Heart left ventricle (tissue), 16 donors: Measurements from ENCODE around the gene HS3ST6. TPM values are rescaled to one million over a fixed set of nuclear protein-coding genes. Genes with fewer than 3 reads are reported as not detected.
A peak's percentile ranks its signal among the peaks of the same experiment; 100 is the strongest.
"Not testable (repeated sequence)": the region's sequence is repeated elsewhere in the genome, so short reads cannot be mapped to it uniquely, and the experiment has no call there.

Experiments
- ATAC-seq, 4 donors: fragments of 200-7000 bp; cut with Tn5 transposase; one replicate each; pipeline ENCODE4 v1.9.1; 2020 to 2022; ENCODE audit warnings: moderate library complexity in 4 of 4, mild to moderate bottlenecking in 3 of 4, moderate number of reproducible peaks in 1 of 4
- DNase-seq, 5 donors: peaks; one replicate each; pipeline ENCODE4 v3.0.0-alpha.2; 2020
- H3K27ac ChIP-seq, 12 donors: fragments of 200-600 bp; sonication (generic) in 4 of 12; one replicate each; pipeline versions ENCODE4 v1.5.0 to v1.8.0; 2016 to 2022; ENCODE audit warnings: mild to moderate bottlenecking in 2 of 12
- H3K27me3 ChIP-seq, 9 donors: fragments of 200-600 bp; sonication (generic) in 2 of 9; one replicate each; pipeline versions ENCODE4 v1.5.1 to v1.8.0; 2016 to 2022; ENCODE audit warnings: mild to moderate bottlenecking in 3 of 9
- H3K36me3 ChIP-seq, 9 donors: fragments of 200-600 bp; sonication (generic) in 2 of 9; one replicate each; pipeline versions ENCODE4 v1.5.0 to v1.8.0; 2018 to 2022; ENCODE audit warnings: mild to moderate bottlenecking in 2 of 9
- H3K4me1 ChIP-seq, 12 donors: fragments of 200-600 bp; sonication (generic) in 4 of 12; one replicate each; pipeline versions ENCODE4 v1.5.0 to v1.8.0; 2016 to 2022; ENCODE audit warnings: mild to moderate bottlenecking in 3 of 12
- H3K4me3 ChIP-seq, 12 donors: fragments of 200-600 bp; sonication (generic) in 4 of 12; one replicate each; pipeline versions ENCODE4 v1.5.0 to v1.8.0; 2017 to 2022; ENCODE audit warnings: mild to moderate bottlenecking in 9 of 12, moderate library complexity in 4 of 12
- H3K9me3 ChIP-seq, 12 donors: fragments of 200-600 bp; sonication (generic) in 4 of 12; one replicate each; pipeline versions ENCODE4 v1.5.0 to v1.8.0; 2016 to 2022; ENCODE audit warnings: mild to moderate bottlenecking in 1 of 12
- CTCF ChIP-seq, 12 donors: fragments of 200-600 bp; sonication (generic) in 4 of 12; IDR thresholded peaks; one replicate each; pipeline versions ENCODE4 v1.5.0 to v1.8.0; 2018 to 2022; ENCODE audit warnings: antibody characterized with exemption in 12 of 12, mild to moderate bottlenecking in 5 of 12
- POLR2A ChIP-seq, 2 donors: fragments of 450-650 bp; IDR thresholded peaks; one replicate each; pipeline ENCODE4 v1.6.1; 2017; ENCODE audit warnings: antibody characterized with exemption in 2 of 2, mild to moderate bottlenecking in 2 of 2, moderate library complexity in 2 of 2
- WGBS, 4 donors: extraction: QIAGEN DNeasy Blood & Tissue Kit in 2 of 4; methylation state at CpG; one replicate each; pipeline versions ENCODE4 v1.1.5 to v1.1.7; 2013 to 2018; 5-methylcytosine and 5-hydroxymethylcytosine counted together
- intact Hi-C, 10 donors: fragments of 100-400 bp; cut with DNase I; formaldehyde crosslinking; loops; one replicate each; pipeline versions ENCODE4 v1.11.1 to v1.14.2; 2022
- polyA plus RNA-seq, 2 donors: library from polyadenylated mRNA; stranded (reverse); fragments of 200-250 nt; gene quantifications; one replicate each; pipeline ENCODE4 v1.2.3, GENCODE V29; 2013
- total RNA-seq, 9 donors: library from RNA; depleted of rRNA in 2 of 9; stranded (reverse); fragments of >200 nt in 2 of 9; fragmentation: NEBNext Ultra II Directional in 3 of 9; extraction: Animal tissue kit (Norgen Biotek cat#: 25700) in 3 of 9; gene quantifications; one replicate each; pipeline versions ENCODE4 v1.1.0 to v1.2.4, GENCODE V29; 2016 to 2023
- donor health status: ischemic (EF 13 %, LVEDD 7.1; RV severe dilation, severe dysfunction).
- donor health status: healthy with polysubstance abuse.
- donor health status: DM: no; HTN: yes; CAD: no.
- donor health status: DM: no; HTN: no; CAD: no.
- donor health status: ischemic (EF 25% LVEDD 6.9; RV normal size, moderate dysfunction).
- donor health status: ischemic (EF 25% LVEDD 5.7; RV mildly dilated, moderate dysfunction).
- donor health status: healthy.
- donor health status: DM: yes; HTN: yes; CAD: no.
- donor health status: ischemic (EF 35%, LVEDD 5.7; RV mildly dilated, moderate dysfunction).
- donor health status: nonischemic (EF 11% LVEDD 7.7; RV severe dilation, severe dysfunction).
- donor health status: DM: yes; HTN: yes; CAD: no.
- donor health status: PGD.
- donor health status: ischemic (EF 29% LVEDD 5.4; RV normal size, mild dysfunction).
- donor health status: nonischemic (EF 23%, LVEDD 6.1; RV moderate dilation, normal function).

HS3ST6 gene
- total and polyA plus RNA-seq, 11 donors, result not detected

GRCh38 chr16:1902547-1903219 lies 15.5 kb downstream of the HS3ST6 start:
- ATAC-seq (no peak), DNase-seq (no peak)
- Histone ChIP-seq H3K36me3 (no peaks in the 10 kb centered on the region), H3K4me3 (no peak overlapping the region), H3K4me1 (no peaks in the 10 kb centered on the region), H3K27ac (no peak overlapping the region), H3K27me3 (peaks cover 0 to 31% (median 16%) of the 10 kb centered on the region in 9 donors), H3K9me3 (no peaks in the 10 kb centered on the region)
- WGBS, 4 donors, result 62 to 70% (median 69%) methylated on average over 15 to 20 of the region's 20 CpGs
- intact Hi-C loops, result loop anchor here in 1 of 10 donors (5.0 kb wide), 1 partner anchor 35 kb away; no protein-coding TSS in a partner anchor
- TF ChIP-seq CTCF (IDR thresholded peaks at IDR 0.05), result no peak
- TF ChIP-seq POLR2A (IDR thresholded peaks at IDR 0.05), result no peak

- H3K27me3 ChIP-seq, result peaks cover 0 to 19% (median 9%) of the 10 kb centered on the region in 9 donors
- no peaks in the 10 kb centered on the region for H3K4me1 ChIP-seq
- no peaks in the 10 kb centered on the region for H3K9me3 ChIP-seq
- WGBS, 4 donors, result 85 to 91% (median 89%) methylated on average over 8 to 9 of the region's 9 CpGs
- no peak overlapping the region for H3K4me3 ChIP-seq
- no peaks in the 10 kb centered on the region for H3K36me3 ChIP-seq
- no peak overlapping the region for H3K27ac ChIP-seq
- DNase-seq, result no peak
- TF ChIP-seq POLR2A (IDR thresholded peaks at IDR 0.05), result no peak
- TF ChIP-seq CTCF (IDR thresholded peaks at IDR 0.05), result no peak
- ATAC-seq, result no peak
- intact Hi-C loops, result loop anchor here in 1 of 10 donors (5.0 kb wide), 1 partner anchor 33 kb away; no protein-coding TSS in a partner anchor
Measured at GRCh38 chr16:1900452-1900774, 17.8 kb downstream of the HS3ST6 start.

DNA sequence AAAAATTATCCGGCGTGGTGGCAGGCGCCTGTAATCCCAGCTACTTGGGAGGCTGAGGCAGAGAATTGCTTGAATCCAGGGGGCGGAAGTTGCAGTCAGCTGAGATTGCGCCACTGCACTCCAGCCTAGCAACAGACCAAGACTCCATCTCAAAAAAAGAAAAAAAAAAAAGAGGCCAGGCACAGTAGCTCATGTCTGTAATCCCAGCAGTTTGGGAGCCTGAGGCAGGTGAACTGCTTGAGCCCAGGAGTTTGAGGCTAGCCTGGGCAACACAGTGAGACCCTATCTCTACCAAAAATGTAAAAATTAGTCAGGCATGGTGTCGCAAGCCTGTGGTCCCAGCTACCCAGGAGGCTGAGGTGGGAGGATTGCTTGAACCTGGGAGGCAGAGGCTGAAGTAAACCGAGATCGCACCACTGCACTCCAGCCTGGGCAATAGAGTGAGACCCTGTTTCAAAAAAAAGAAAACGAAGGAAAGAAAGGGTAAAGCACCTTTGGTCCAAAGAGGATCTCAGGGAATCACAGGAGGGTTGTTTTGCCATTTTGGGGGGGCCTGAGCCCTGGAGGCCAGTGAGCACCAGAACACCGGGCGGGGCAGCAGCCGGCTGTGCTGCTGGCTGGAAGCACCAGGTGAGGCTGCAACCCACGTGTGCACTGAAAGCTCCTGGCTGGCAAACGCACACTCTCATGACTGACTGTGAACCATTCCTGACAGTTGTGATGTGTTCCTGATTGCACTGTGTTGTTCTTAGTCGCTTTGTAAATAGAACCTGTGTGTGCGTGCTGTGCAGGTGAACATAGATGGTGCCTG lies 18.4 kb downstream of the HS3ST6 start:
- WGBS, 4 donors, result 78 to 87% (median 84%) methylated on average over 16 of the region's 16 CpGs
- DNase-seq (peak in 1 of 5 donors; percentile 9), ATAC-seq (no peak)
- H3K4me3 ChIP-seq, result no peak overlapping the region
- no peaks in the 10 kb centered on the region for H3K9me3 ChIP-seq
- peaks cover 0 to 19% (median 9%) of the 10 kb centered on the region in 9 donors for H3K27me3 ChIP-seq
- H3K4me1 ChIP-seq, result no peaks in the 10 kb centered on the region
- TF ChIP-seq POLR2A (IDR thresholded peaks at IDR 0.05) (no peak), CTCF (IDR thresholded peaks at IDR 0.05) (no peak)
- intact Hi-C loops, result loop anchor here in 1 of 10 donors (5.0 kb wide), 1 partner anchor 33 kb away; no protein-coding TSS in a partner anchor
- H3K27ac ChIP-seq, result no peak overlapping the region
- no peaks in the 10 kb centered on the region for H3K36me3 ChIP-seq

GRCh38 chr16:1897692-1898091 lies 20.5 kb downstream of the HS3ST6 start:
- DNase-seq, H3K4me3 ChIP-seq, H3K27ac ChIP-seq, H3K9me3 ChIP-seq, ATAC-seq, H3K4me1 ChIP-seq, H3K36me3 ChIP-seq, intact Hi-C loops: not testable (repeated sequence)
- WGBS, 4 donors, result 61 to 86% (median 79%) methylated on average over 2 of the region's 2 CpGs
- H3K27me3 ChIP-seq, result peaks cover 0 to 30% (median 6%) of the 10 kb centered on the region in 9 donors
